ENCODE measurements around the gene LYPD1. TPM values are rescaled to one million over a fixed set of nuclear protein-coding genes. Genes with fewer than 3 reads are reported as not detected.

Gene LYPD1
- total and polyA plus RNA-seq, 2 of the 4 experiments (the other 2 are of a cell fraction) = 66.1 to 87.6 TPM

GRCh38 chr2:132645722-132646539 lies 24.1 kb downstream of the LYPD1 start (continued):
- no peak for TF ChIP-seq CHD1 (IDR thresholded peaks at IDR 0.05; ENCODE audit: low read depth, low read length)

DNA sequence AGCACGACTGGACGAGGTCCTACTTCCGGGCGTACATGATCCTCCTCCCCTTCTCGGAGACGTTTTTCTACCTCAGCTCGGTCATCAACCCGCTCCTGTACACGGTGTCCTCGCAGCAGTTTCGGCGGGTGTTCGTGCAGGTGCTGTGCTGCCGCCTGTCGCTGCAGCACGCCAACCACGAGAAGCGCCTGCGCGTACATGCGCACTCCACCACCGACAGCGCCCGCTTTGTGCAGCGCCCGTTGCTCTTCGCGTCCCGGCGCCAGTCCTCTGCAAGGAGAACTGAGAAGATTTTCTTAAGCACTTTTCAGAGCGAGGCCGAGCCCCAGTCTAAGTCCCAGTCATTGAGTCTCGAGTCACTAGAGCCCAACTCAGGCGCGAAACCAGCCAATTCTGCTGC lies 24.8 kb downstream of the LYPD1 start:
- H3K14ac ChIP-seq (replicated peaks; ENCODE audit: low read depth, low read length) = no peak overlapping the region
- H3K23ac ChIP-seq (ENCODE audit: low read depth, low read length) = no peak overlapping the region
- H4K8ac ChIP-seq (ENCODE audit: low read depth in 2 of 2, low read length in 2 of 2) = peak overlapping the region in 1 of 2 experiments; percentile 5; a peak in 1 of 4 replicates
- no peak overlapping the region for H2BK20ac ChIP-seq (ENCODE audit: low read depth, low read length)
- TF ChIP-seq RCOR1 (IDR thresholded peaks at IDR 0.05; ENCODE audit: insufficient replicate concordance, low read length) = no peak
- TF ChIP-seq CHD1 (IDR thresholded peaks at IDR 0.05; ENCODE audit: low read depth, low read length) = no peak
- no peak for TF ChIP-seq ELK1 (IDR thresholded peaks at IDR 0.05; ENCODE audit: borderline replicate concordance, low read depth, low read length)
- TF ChIP-seq, protein P1, sequence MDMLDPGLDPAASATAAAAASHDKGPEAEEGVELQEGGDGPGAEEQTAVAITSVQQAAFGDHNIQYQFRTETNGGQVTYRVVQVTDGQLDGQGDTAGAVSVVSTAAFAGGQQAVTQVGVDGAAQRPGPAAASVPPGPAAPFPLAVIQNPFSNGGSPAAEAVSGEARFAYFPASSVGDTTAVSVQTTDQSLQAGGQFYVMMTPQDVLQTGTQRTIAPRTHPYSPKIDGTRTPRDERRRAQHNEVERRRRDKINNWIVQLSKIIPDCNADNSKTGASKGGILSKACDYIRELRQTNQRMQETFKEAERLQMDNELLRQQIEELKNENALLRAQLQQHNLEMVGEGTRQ (IDR thresholded peaks at IDR 0.05; ENCODE audit: low read depth, low read length) = no peak
- TF ChIP-seq BHLHE40 (IDR thresholded peaks at IDR 0.05; ENCODE audit: low read depth, low read length) = no peak
- no peak for TF ChIP-seq RAD21 (IDR thresholded peaks at IDR 0.05; ENCODE audit: low read length)
- no peak for TF ChIP-seq MAZ (IDR thresholded peaks at IDR 0.05; ENCODE audit: borderline replicate concordance, low read depth, low read length)
- TF ChIP-seq RFX5 (IDR thresholded peaks at IDR 0.05; ENCODE audit: low read depth, low read length) = no peak
- no peak for TF ChIP-seq POLR2A (IDR thresholded peaks at IDR 0.05; ENCODE audit: low read depth, low read length)
- no peak for TF ChIP-seq CTCF (conservative IDR thresholded peaks at IDR 0.05; ENCODE audit: low read depth, low read length)
- no peak overlapping the region for H4K91ac ChIP-seq (ENCODE audit: insufficient read depth, low read depth, low read length)
- in situ Hi-C loops (cut with MboI; ENCODE audit: low sequenced_read_pairs) = no loop called here
- no peak for ATAC-seq (ENCODE audit: low read depth)
- no peak overlapping the region for H3K18ac ChIP-seq (ENCODE audit: low read depth, low read length)
- dilution Hi-C loops (cut with HindIII; ENCODE audit: low sequenced_read_pairs, unreplicated experiment) = no loop called here
- H3K9me3 ChIP-seq (ENCODE audit: control insufficient read depth, insufficient read depth, low read length) = no peaks in the 10 kb centered on the region
- H2BK5ac ChIP-seq (ENCODE audit: low read depth, low read length, poor library complexity, severe bottlenecking) = no peak overlapping the region
- H3K27me3 ChIP-seq (ENCODE audit: control insufficient read depth, insufficient read depth, low read length) = no peaks in the 10 kb centered on the region
- no peak overlapping the region for H3K4me3 ChIP-seq (ENCODE audit: insufficient read depth, low read depth, low read length)
- ChIA-PET CTCF (no interaction called here), POLR2A (ENCODE audit: unreplicated experiment) (no interaction called here)
- BruUV-seq (replicated peaks) = TSS peak; percentile 50
- H3K27ac ChIP-seq (ENCODE audit: insufficient read depth, low read length) = no peak overlapping the region
- peaks cover 16 to 51% of the 10 kb centered on the region in 2 experiments; a peak in 3 of 4 replicates for H3K79me1 ChIP-seq (ENCODE audit: low read depth in 1 of 2, low read length in 2 of 2)
- WGBS, 2 experiments (ENCODE audit: extremely low coverage in 2 of 2, insufficient read length in 1 of 2) = 71% methylated on average over 27 of the region's 35 CpGs; no CpG with 5 or more reads in 1 of the 2 experiments
- H2AK5ac ChIP-seq (ENCODE audit: low read depth, low read length) = no peak overlapping the region
- peaks cover 6% of the 10 kb centered on the region; the same call in 1 of the 2 replicates for H4K20me1 ChIP-seq (ENCODE audit: insufficient read depth, low read length)
- H3K9ac ChIP-seq (ENCODE audit: low read depth, low read length) = no peak overlapping the region
- 0 out of 2 replicates have a peak, but pooled peaks cover 3% of the 10 kb centered on the region for H3K4me1 ChIP-seq (ENCODE audit: control insufficient read depth, insufficient read depth, low read length)
- no peak overlapping the region for H2AFZ ChIP-seq (replicated peaks; ENCODE audit: low read length, poor library complexity)
- no peak overlapping the region for H3K4me2 ChIP-seq (ENCODE audit: low read depth, low read length)
- intact Hi-C loops (cut with micrococcal nuclease) = loop anchor here (10.0 kb wide), 1 partner anchor 360 kb away; no protein-coding TSS in a partner anchor
- H3K4ac ChIP-seq (ENCODE audit: low read depth, low read length) = no peak overlapping the region
- peaks cover 21% of the 10 kb centered on the region for H3K36me3 ChIP-seq (ENCODE audit: control insufficient read depth, insufficient read depth, low read length)
- no peak overlapping the region for H3K56ac ChIP-seq (ENCODE audit: extremely low read depth, insufficient read depth, low read length)
- no peak overlapping the region for H2BK120ac ChIP-seq (ENCODE audit: low read depth, low read length)
- H2BK15ac ChIP-seq (ENCODE audit: low read depth, low read length) = no peak overlapping the region
- H3K9me1 ChIP-seq (ENCODE audit: insufficient read depth, low read length) = peaks cover 22% of the 10 kb centered on the region
- H4K5ac ChIP-seq (ENCODE audit: low read depth, low read length) = no peak overlapping the region
- H2AK9ac ChIP-seq (replicated peaks; ENCODE audit: low read depth, low read length, poor library complexity) = no peak overlapping the region
- no peak for DNase-seq

All from IMR-90 (cell line).